ENCODE data around the gene MYF6.

MYF6 gene

DNA sequence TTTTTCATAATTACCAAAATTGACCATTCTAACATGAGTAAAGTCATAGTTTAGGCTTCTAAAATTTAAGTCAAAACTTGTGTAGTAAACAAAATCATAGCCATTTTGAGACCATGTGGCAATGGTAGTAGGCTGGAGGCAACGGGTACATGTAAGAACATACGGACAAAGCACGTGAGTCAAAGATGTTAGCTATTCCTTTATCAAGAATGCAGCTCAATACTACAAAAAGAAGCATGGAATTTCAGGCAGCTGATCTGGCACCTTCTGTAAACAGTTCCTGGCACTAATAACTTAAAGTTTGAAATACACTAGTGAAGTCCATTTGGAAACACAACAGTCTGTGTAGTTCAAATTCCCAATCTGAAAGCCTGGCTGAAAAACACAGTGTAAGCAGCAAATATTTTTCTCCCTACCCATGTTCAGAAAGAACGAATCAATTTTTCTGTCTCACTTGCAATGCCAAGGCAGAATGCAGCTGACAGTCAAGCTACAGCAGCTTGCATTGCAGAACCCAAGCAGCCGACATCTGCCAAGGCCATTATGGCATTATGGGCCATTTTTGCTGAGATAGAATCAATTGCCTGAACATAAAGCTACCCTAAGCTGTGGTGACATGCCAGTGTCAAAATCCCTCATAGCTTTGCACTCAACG lies 38.5 kb downstream of the MYF6 start:
- no peak overlapping the region for H3K4me3 ChIP-seq (ENCODE audit: low read depth, low read length)
- TF ChIP-seq, protein P1, sequence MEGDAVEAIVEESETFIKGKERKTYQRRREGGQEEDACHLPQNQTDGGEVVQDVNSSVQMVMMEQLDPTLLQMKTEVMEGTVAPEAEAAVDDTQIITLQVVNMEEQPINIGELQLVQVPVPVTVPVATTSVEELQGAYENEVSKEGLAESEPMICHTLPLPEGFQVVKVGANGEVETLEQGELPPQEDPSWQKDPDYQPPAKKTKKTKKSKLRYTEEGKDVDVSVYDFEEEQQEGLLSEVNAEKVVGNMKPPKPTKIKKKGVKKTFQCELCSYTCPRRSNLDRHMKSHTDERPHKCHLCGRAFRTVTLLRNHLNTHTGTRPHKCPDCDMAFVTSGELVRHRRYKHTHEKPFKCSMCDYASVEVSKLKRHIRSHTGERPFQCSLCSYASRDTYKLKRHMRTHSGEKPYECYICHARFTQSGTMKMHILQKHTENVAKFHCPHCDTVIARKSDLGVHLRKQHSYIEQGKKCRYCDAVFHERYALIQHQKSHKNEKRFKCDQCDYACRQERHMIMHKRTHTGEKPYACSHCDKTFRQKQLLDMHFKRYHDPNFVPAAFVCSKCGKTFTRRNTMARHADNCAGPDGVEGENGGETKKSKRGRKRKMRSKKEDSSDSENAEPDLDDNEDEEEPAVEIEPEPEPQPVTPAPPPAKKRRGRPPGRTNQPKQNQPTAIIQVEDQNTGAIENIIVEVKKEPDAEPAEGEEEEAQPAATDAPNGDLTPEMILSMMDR (IDR thresholded peaks at IDR 0.05; ENCODE audit: low read depth, low read length, missing control alignments), result no peak
- in situ Hi-C loops (cut with HindIII; ENCODE audit: low sequenced_read_pairs), result no loop called here
- no peak for DNase-seq (ENCODE audit: low read depth)

DNA sequence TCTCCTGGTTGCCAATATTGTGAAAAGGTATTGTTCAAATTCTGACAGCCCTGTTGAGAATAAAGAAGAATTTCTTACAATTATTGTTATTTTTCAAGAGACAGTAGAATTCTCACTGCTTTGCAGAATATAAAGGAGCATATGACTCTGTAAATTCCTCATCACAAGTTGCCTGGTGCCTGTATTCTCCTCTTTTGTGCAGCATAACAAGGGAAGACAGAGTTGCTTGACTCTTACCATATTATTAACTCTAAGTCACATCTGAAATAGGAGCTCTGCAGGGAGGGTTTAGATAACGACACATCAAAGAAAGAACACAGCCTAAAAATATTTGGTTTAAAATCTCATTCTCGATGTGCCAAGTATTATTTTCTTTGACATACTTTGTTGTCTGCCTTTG lies 40.4 kb downstream of the MYF6 start:
- TF ChIP-seq, protein P1 (IDR thresholded peaks at IDR 0.05; ENCODE audit: low read depth, low read length, missing control alignments), result no peak
- H3K4me3 ChIP-seq (ENCODE audit: low read depth, low read length), result no peak overlapping the region
- DNase-seq (ENCODE audit: low read depth), result no peak
- in situ Hi-C loops (cut with HindIII; ENCODE audit: low sequenced_read_pairs), result no loop called here

DNA sequence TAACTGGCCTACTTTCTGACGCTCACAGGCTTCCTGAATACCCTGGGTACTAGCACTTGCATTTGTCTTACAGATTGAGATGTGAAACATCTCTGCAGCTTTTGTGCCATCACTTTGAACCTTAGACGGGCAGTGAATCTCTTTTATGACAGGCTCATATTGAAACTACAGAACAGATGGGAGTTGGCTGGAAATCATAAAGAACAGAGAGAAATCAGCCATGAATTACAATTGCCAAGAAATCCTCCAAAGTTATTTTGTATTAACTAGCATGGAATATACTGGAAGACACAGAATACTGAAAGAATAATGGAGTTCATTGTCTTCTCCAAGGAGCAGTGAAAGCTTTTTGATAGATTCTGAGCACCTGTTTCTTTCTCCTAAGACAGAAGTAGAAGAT lies 42.0 kb downstream of the MYF6 start:
- in situ Hi-C loops (cut with HindIII; ENCODE audit: low sequenced_read_pairs), result no loop called here
- no peak for DNase-seq (ENCODE audit: low read depth)
- no peak overlapping the region for H3K4me3 ChIP-seq (ENCODE audit: low read depth, low read length)
- TF ChIP-seq, protein P1 (IDR thresholded peaks at IDR 0.05; ENCODE audit: low read depth, low read length, missing control alignments), result no peak

- no peak for DNase-seq (ENCODE audit: low read depth)
- in situ Hi-C loops (cut with HindIII; ENCODE audit: low sequenced_read_pairs), result no loop called here
- TF ChIP-seq, protein P1 (IDR thresholded peaks at IDR 0.05; ENCODE audit: low read depth, low read length, missing control alignments), result no peak
- H3K4me3 ChIP-seq (ENCODE audit: low read depth, low read length), result no peak overlapping the region
Observed at GRCh38 chr12:80752464-80752863, 45.0 kb downstream of the MYF6 start.

GRCh38 chr12:80754274-80754673 lies 46.8 kb downstream of the MYF6 start:
- DNase-seq (ENCODE audit: low read depth), result no peak
- in situ Hi-C loops (cut with HindIII; ENCODE audit: low sequenced_read_pairs), result no loop called here
- H3K4me3 ChIP-seq (ENCODE audit: low read depth, low read length), result no peak overlapping the region
- TF ChIP-seq, protein P1 (IDR thresholded peaks at IDR 0.05; ENCODE audit: low read depth, low read length, missing control alignments), result no peak

DNA sequence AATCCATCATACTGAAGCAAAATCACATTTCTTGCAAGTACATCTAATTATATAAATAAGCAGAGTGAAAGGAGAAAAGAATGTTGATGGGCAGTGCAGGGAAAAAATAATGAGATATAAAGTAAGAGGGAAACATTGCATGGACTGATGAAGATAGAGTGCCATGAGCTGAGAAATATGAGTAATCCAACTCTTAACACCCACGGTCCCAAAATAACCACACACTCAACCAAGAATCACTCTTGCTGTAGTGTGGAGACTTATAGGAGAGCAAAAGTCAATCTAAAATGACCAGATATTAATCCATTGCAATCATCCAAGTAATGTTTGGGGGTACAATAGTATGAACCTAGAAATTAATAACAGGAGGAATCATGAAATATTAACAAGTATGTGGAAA lies 49.4 kb downstream of the MYF6 start:
- no peak for DNase-seq (ENCODE audit: low read depth)
- TF ChIP-seq, protein P1 (IDR thresholded peaks at IDR 0.05; ENCODE audit: low read depth, low read length, missing control alignments), result no peak
- in situ Hi-C loops (cut with HindIII; ENCODE audit: low sequenced_read_pairs), result no loop called here
- H3K4me3 ChIP-seq (ENCODE audit: low read depth, low read length), result no peak overlapping the region
